ENCODE measurements around the gene PPP1R37.

DNA sequence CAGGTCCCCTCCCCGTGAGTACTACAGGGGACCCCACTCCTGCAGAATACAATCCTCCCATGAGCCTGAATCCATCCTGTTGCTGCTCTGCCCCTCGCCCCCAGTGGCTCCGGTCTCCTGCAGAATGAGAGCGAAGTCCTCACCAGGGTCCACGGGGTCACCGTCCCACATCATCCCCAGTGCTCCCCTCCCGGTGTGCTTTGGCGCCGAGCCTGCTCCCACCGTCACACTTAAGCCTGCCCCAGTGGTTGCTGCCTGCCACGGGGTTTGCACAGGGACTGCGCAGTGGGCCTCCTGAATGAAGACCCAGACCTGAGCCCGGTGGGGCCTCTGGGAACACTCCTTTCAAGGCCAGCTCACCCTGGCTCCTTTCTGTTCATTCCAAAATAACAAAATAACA, 37.3 kb downstream of the PPP1R37 start:
- TF ChIP-seq CTCF (IDR thresholded peaks at IDR 0.05) (no peak), EZH2 (IDR thresholded peaks at IDR 0.05; ENCODE audit: borderline replicate concordance, insufficient read depth, low read depth, low read length, poor library complexity, severe bottlenecking) (no peak)
